ENCODE data around the gene OOSP1.
"Not testable (repeated sequence)": the region's sequence is repeated elsewhere in the genome, so short reads cannot be mapped to it uniquely, and the experiment has no call there.

Gene OOSP1

DNA sequence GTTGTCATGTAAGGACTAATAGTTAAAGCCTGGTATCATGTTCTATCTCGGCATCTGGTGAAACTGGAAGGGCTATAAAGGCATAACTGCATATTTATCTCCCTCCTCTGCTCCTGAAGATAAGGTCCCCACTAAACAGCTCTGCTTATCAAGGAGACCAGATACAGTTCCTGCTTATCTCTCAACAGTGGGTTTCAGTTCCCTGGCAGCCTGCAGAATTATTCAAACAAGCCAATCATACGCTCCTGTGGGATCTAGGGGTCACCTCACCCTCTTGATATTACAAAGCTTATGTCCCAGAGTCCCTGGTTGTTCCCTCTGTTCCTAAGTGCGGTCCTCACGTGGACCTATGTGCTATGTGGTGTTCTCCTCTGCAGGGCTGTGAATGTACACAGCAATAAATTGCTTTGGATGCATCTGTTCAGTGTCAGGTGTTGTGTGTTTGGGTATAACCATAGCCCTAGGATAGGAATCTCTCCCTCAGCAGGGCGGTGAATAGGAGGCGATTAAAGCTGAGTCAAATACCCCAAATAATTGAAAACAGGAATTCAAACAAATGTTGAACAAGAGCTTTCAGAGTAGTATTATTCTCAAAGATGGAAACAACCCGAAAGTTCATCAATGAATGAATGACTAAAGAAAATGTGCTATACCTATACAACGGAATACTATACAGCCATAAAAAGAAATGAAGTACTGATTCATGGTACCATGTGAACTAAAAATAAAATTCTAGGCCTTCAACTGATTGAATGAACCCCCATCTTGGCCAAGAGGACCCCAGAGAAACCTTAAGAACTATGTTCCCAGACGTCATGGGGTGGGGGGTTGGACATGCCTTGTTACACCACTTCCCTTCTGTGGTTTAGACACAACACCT, 22.5 kb downstream of the OOSP1 start:
- no peak for DNase-seq

GRCh38 chr11:59962107-59962482, 23.9 kb downstream of the OOSP1 start:
- no peak for DNase-seq

GRCh38 chr11:59963733-59964132, 25.5 kb downstream of the OOSP1 start, which contains the start of gene OOSP4A:
Gene OOSP4A, plus strand, starts transcription at chr11:59964033. Its CDS starts 0 bp downstream, at chr11:59964033.
- DNase-seq, result no peak

- no peak for DNase-seq
Measured at GRCh38 chr11:59965424-59965823, 27.2 kb downstream of the OOSP1 start.

- no peak for DNase-seq
Measured at GRCh38 chr11:59966201-59966600, 28.0 kb downstream of the OOSP1 start.

- no peak for DNase-seq
Measured at GRCh38 chr11:59967677-59968394, 29.6 kb downstream of the OOSP1 start.

DNA sequence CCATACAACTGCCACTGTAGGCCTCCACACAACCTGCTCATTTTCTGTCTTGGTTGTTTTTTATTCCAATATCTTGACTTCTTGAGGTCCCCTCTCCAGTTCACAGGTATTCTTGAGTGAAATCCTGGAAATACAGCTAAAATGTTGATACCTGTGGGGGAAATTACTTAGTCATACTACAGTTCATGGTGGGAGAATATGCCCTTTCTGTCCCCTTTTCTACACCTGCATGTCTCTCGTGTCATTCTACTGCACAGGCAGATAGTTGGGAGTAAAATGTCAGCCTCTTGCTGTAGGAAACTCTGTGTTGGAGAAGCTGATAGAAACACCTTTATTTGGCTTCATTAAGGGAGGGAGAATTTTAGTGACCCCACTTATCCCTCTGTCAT, 30.2 kb downstream of the OOSP1 start:
- no peak for DNase-seq

DNA sequence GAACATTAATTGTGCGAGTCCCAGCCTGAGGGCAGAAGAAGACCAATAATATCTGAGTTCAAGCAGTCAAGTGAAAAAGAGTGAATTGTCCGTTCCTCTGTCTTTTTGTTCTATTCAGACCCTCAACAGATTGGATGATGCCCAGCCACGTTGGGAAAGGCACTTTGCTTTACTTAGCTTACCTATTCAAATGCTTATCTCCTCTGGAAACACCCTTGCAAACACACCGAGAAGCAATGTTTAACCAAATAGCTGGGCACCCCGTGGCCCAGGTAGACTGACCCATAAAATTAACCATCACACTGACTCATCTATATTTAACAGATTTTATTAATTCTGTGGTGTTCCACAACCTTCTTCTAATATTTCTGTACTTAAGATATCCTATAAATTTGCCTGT, 34.9 kb downstream of the OOSP1 start:
- DNase-seq, result no peak

DNA sequence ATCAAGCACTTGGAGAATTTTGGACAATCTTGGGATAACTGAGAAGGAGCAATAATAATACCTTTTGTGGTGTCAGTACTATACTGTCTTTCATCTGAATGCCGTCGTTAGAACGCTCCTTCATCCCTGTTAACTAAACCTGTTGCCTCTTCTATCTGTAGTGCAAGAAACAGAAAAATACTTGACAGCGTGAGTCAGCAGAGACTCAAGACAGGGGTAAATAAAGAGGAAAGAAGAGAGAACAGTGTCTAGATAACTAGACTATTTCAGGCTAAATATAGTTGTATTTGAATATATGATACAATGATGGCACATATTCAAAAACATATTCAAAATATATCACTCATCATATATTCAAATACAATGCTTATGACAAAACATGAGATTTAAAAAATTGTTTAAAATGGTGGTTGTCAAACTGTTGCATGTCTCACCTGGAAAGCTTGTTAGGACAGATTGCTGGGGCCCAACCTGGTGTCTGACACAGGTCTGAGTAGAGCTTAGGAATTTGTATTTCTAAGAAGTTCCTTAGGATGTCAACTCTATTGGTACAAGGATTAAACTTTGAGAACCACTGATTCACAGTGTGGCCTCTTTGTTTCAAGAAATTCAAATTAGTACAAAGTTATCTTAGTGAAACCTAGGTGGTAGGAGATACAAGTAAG, 43.0 kb downstream of the OOSP1 start:
- DNase-seq, result no peak

- DNase-seq, result not testable (repeated sequence)
Measured at GRCh38 chr11:59982037-59982436, 43.8 kb downstream of the OOSP1 start.

DNA sequence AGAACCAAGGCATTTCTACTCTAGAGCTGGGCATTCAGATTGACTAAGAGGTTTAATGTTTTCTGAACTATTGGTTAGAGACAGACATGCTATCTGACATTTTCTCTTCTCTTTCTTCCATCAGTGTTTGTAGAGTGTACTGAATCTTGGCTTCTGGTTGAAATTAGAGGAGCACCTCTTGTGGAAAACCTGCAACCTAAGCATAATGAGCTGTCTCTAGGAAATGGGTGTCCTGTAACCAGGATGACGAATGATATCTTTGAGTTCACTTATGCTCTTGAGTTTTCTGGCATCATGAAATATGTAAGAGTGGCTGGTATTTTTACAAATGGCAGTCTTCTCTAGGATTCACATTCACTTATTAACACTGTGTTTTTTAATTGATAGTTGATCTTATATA, 45.0 kb downstream of the OOSP1 start:
- no peak for DNase-seq

GRCh38 chr11:59984368-59984767, 46.1 kb downstream of the OOSP1 start:
- DNase-seq, result no peak

DNA sequence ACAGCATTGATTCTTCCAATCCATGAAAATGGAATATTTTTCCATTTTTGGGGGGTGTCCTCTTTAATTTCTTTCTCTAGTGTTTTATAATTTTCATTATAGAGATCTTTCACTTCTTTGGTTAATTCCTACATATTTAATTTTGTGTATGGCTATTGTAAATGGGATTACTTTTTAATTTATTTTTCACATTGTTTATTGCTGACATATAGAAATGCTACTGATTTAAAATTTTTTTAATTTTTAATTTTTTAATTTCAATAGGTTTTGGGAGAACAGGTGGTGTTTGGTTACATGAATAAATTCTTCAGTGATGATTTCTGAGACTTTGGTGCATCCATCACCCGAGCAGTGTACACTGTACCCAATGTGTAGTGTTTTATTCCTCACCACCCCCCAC, 52.2 kb downstream of the OOSP1 start:
- DNase-seq, result no peak

DNA sequence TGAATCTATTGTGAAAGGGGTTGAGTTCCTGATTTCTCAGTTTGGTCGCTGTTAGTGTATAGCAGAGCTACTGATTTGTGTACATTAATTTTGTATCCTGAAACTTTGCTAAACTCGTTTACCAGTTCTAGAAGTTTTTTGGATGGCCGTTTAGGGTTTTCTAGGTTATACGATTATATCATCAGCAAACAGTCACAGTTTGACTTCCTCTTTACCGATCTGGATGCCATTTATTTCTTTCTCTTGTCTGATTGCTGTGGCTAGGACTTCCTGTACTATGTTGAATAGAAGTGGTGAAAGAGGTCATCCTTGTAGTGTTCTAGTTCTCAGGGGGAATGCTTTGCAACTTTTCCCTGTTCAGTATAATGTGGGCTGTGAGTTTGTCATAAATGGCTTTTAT, 54.2 kb downstream of the OOSP1 start:
- no peak for DNase-seq

DNA sequence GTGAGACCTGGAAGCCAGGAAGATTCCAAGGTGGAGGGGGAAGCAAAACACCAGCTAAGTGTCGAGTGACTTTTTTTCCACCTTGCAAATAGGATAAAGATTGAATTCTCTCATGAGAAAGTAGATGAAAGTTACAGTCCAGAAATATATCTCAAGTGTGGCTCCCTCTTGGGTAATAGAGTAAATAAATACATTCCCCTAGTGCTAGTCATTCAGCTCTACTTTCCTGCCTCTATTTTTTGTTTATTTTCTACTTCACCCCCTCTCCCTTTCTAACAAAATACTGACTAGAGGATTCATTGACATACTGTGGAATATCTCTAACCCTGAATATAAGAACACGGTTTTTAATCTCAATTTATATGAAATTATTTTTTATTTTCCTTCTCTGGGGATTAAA, 59.6 kb downstream of the OOSP1 start:
- DNase-seq, result no peak

DNA sequence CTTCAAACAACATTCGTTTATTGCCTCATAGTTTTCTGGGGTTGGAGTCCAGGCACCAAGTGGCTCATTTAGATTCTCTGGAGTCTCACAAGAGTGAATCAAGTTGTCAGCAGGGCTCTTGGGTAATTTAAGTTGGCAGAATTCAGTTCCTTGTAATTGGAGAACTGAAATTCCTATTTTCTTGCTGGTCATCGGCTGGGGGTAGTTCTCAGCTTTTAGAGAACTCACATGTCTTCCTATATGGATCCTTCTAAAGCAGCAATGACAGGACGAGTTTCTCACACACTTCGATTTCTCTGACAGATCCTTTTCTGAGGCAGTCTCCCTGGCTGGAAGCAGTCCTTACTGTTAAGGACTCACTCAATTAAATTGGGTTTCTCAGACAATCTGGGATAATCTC, 61.5 kb downstream of the OOSP1 start:
- DNase-seq, result no peak

DNA sequence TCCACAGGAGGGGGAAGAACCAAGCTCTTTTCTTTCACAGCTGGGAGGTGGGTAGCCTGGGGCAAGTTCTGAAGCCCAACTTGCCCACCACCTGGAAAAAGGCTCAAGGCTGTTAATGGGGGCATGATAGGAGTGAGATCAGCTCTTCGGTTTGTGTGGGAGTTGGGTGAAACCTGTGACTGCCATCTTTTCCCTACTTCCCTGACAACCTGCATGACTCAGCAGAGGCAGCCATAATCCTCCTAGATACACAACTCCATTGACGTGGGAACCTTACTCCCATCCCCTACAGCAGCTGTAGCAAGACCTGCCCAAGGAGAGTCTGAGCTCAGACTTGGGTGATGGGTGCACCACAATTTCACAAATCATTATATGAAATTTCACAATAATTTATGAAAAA, 65.5 kb downstream of the OOSP1 start:
- no peak for DNase-seq

GRCh38 chr11:60005360-60005759, 67.1 kb downstream of the OOSP1 start:
- no peak for DNase-seq
